T47D (cell line): ENCODE data around the gene MTX2.

Experiments used
- DNase-seq, 2 experiments: peaks; one replicate each; pipeline versions ENCODE4 v3.0.0 to v3.0.0-alpha.2; 2011 to 2012; ENCODE audit warnings: low read depth in 1 of 2, low spot score in 1 of 2
- JUND ChIP-seq: IDR thresholded peaks from 2 replicates; pipeline ENCODE4 v1.6.1; 2012; ENCODE audit warnings: low read depth
- in situ Hi-C: cut with HindIII; loops from 2 replicates; pipeline ENCODE4 v1.10.0; 2016; ENCODE audit warnings: low sequenced_read_pairs, low pct_unique_long_range_greater_than_20kb

MTX2 gene

GRCh38 chr2:176269319-176270099 is at the start of gene MTX2:
Gene MTX2, plus strand, starts transcription at chr2:176269442. Its CDS starts 188 bp downstream, at chr2:176269630.
- peak; percentile 60 to 74 for DNase-seq
- in situ Hi-C loops = no loop called here
- TF ChIP-seq JUND = no peak

GRCh38 chr2:176227874-176228273 is 41.4 kb upstream of the MTX2 start:
- TF ChIP-seq JUND = no peak
- in situ Hi-C loops = no loop called here
- DNase-seq = no peak

GRCh38 chr2:176234156-176234555 is 35.1 kb upstream of the MTX2 start:
- DNase-seq = no peak
- TF ChIP-seq JUND = no peak
- in situ Hi-C loops = no loop called here

DNA sequence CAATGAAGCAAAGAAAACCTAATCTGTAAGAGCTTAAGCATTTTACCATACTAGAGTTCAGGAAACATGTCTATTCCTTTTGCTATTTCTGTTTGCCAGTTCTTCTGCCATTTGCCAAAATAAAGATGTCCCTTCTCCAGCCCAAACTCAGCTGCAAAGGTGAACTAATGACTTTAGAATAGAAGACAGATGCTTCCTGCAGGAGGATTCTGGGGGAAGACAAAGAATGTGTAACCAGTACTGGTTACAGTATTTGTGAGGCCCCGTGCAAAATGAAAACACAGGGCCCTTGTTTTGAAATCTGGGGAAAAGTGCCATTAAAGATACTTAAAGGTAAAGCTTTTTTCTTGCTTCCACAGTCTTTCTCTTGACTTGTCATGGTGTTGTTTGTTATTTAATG is 34.3 kb upstream of the MTX2 start:
- in situ Hi-C loops = no loop called here
- DNase-seq = no peak
- TF ChIP-seq JUND = no peak

GRCh38 chr2:176237456-176237855 is 31.8 kb upstream of the MTX2 start:
- no peak for TF ChIP-seq JUND
- in situ Hi-C loops = no loop called here

DNA sequence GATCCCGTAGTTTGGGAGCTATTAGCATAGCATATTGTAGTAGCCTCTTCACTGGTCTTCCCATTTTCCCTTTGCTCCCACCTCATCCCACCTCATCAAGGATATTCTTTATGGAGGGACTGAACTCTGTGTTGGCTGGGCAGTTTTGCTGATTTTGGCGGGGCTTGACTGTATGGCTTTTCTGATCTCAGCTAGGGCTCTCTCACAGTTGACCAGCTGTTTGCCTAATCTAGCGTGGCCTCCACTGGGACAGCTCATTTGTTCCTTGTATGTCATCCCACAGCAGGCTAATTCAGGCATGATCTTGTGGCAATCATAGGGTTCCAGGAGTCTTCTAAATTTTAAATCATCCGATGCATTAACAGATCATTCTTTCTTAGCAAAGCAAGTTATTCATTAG is 30.2 kb upstream of the MTX2 start:
- in situ Hi-C loops = no loop called here
- no peak for DNase-seq
- no peak for TF ChIP-seq JUND

More at GRCh38 chr2:176237456-176237855, 31.8 kb upstream of the MTX2 start:
- no peak for DNase-seq

DNA sequence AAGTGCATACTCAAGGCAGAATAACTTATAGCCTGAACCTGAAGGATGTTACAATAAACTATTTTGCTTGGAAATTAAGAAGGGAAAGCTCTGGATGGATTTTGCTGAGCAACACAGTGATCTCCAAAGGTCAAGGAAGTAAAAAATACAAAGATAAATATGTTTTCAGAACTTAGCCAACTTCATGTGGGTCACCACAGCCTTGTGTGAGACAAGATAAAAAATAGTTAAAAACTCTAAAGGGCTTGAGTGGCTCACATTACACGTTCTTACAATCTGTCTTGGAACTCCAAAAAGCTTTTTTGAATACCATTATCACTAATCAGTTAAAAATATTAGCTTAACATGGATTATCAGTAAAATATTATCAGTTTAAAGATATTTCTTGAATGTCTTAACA is 28.9 kb upstream of the MTX2 start:
- in situ Hi-C loops = no loop called here
- no peak for DNase-seq
- TF ChIP-seq JUND = no peak

DNA sequence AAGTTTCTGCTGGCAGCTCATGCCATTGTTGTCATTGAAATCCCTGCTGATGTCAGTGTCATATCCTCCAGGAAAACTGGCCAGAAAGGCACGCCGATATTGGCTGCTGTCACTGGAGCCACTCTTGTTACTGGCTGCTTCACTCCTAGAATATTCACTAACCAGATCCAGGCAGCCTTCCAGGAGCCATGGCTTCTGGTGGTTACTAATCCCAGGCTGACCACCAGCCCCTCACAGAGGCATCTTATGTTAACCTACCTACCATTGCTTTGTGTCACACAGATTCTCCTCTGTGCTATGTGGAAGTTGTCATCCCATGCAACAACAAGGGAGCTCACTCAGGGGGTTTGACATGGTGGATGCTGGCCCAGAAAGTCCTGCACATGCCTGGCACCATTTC is 27.0 kb upstream of the MTX2 start:
- no peak for DNase-seq
- in situ Hi-C loops = no loop called here
- no peak for TF ChIP-seq JUND

DNA sequence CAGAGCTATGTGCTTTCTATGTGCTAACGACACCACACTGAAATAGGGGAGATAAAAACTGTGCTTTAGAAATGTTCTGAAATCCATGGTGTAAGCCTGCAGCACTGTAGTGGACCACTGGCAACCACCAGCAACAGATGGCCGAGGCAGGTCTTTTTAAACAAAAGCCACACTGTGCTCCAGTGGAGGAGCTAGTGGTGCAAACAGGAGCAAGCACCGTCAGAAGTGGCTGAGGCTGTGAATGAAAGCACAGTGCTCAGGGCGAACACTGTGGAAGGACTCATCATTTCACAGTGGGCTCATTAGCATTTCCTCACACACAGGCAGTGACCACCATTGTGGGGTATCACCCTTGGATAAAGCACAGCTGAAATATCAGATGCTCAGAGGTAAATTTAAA is 22.9 kb upstream of the MTX2 start:
- in situ Hi-C loops = no loop called here
- no peak for TF ChIP-seq JUND
- DNase-seq = no peak

GRCh38 chr2:176247859-176248258 is 21.4 kb upstream of the MTX2 start:
- in situ Hi-C loops = no loop called here

DNA sequence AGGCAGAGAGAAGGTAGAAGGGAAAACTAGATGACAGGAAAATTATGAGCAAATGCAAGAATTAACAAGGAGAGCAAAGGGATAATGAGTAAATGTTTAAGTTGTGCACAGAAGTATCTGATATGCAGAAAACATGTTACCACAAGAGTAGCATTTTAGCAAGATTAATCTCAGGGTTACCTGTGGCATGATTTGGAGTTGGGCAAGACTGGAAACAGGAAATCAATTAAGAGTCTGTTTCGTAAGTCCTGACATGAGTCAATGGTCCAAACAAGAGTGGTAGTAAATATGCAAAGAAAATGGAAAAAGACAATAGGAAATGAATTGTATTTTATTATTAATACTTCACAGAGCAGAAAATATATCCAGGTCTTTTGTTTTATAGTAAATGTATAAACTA is 17.3 kb upstream of the MTX2 start:
- in situ Hi-C loops = no loop called here
- DNase-seq = no peak
- TF ChIP-seq JUND = no peak

More at GRCh38 chr2:176247859-176248258, 21.4 kb upstream of the MTX2 start:
- DNase-seq = no peak
- TF ChIP-seq JUND = no peak

DNA sequence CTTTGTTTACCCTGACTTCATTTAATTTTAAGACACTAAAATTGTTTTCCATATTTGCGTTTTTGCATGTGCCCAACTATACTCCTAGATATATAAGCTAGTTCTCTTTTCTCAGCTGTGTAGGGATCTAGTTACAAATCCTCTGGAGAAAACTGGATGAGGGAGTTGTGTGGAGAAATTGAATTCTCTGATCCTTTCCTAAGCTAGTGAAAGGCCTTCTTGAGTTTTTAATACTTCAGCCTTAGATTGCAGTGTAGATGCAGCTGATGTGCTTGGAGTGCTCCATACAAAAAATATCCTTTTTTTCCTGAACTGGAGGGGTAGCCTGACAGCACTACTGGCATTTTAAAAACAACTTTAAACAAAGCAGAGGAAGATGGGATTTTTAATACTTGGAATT is 8.6 kb upstream of the MTX2 start:
- in situ Hi-C loops = no loop called here
- TF ChIP-seq JUND = no peak
- DNase-seq = no peak

DNA sequence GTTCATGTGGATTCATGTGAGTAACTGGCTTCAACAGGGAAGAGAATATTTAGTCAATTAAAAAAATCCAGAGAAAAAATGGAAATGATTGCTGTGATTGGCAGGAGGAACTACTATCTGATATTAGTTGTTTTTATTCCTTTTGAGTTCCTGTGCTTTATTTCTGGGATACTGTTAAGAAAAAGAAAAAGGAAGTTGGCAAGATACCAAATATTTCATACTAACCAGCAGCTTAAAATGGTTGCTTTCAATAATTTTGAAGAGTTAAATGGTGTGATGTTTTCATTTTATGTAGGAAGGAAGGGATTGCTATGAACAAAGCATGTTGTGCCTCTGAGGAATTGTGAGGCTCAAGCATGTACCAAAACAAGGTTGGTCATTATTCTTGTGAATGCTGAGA is 8.1 kb upstream of the MTX2 start:
- in situ Hi-C loops = no loop called here
- TF ChIP-seq JUND = no peak
- no peak for DNase-seq

- no peak for DNase-seq
- in situ Hi-C loops = no loop called here
- TF ChIP-seq JUND = no peak
Observed at GRCh38 chr2:176268976-176269318, 295 bp upstream of the MTX2 start.
